OCI-LY3 (cell line): ENCODE measurements around the gene DOC2A.

ENCODE experiments used
- CTCF ChIP-seq: fragments of 200-600, 300-600 bp; sonication (generic); IDR thresholded peaks from 2 replicates; pipeline ENCODE4 v1.5.1; 2014; ENCODE audit warnings: antibody characterized with exemption, low read length, low read depth
- EZH2phosphoT487 ChIP-seq: fragments of 200-600 bp; shearing (Covaris generic); IDR thresholded peaks from 2 replicates; pipeline ENCODE4 v1.6.1; 2018; ENCODE audit warnings: antibody characterized with exemption, mixed run types, low read depth

- no peak for TF ChIP-seq EZH2phosphoT487
- TF ChIP-seq CTCF = no peak
These were observed 40.7 kb upstream of the DOC2A start for GRCh38 chr16:30051518-30051917.
